GM19463 (cell line): ENCODE results near the gene CHKA.

ENCODE experiments used
- ATAC-seq: cut with Tn5 transposase; IDR thresholded peaks from one replicate; pipeline ENCODE4 v1.9.1; 2021; ENCODE audit warnings: mild to moderate bottlenecking, moderate library complexity; ENCODE audit not compliant: unreplicated experiment

The CHKA gene

GRCh38 chr11:68002938-68003845, 118.0 kb downstream of the CHKA start:
- ATAC-seq: peak; percentile 43
